Gastroesophageal sphincter (tissue), 4 donors: Measurements from ENCODE around the gene CDK9. TPM values are rescaled to one million over a fixed set of nuclear protein-coding genes. Genes with fewer than 3 reads are reported as not detected.

Experiments used
- ATAC-seq: fragments of 150-250 bp; one replicate; pipeline ENCODE4 v1.9.1; 2016; ENCODE audit warnings: mild to moderate bottlenecking, moderate library complexity
- H3K27ac ChIP-seq, 4 donors: fragments of 200-600 bp; sonication (generic) in 3 of 4; 1 replicate in 3 of 4; 2 replicates in 1 of 4; pipeline ENCODE4 v1.5.1; 2016 to 2019
- H3K27me3 ChIP-seq: fragments of 200-600 bp; sonication (generic); one replicate; pipeline ENCODE4 v1.5.1; 2019
- H3K36me3 ChIP-seq, 2 donors: fragments of 200-600 bp; sonication (generic); one replicate each; pipeline ENCODE4 v1.5.1; 2019; ENCODE audit warnings: control low read depth in 1 of 2
- H3K4me1 ChIP-seq, 3 donors: fragments of 200-600 bp; sonication (generic); 1 replicate in 2 of 3; 2 replicates in 1 of 3; pipeline ENCODE4 v1.5.1; 2016 to 2019; ENCODE audit warnings: control low read depth in 2 of 3
- H3K4me3 ChIP-seq, 2 donors: fragments of 200-600 bp; sonication (generic); one replicate each; pipeline ENCODE4 v1.5.1; 2019; ENCODE audit warnings: mild to moderate bottlenecking in 1 of 2, moderate library complexity in 1 of 2
- H3K9me3 ChIP-seq, 3 donors: fragments of 200-600 bp; sonication (generic); one replicate each; pipeline ENCODE4 v1.5.1; 2017 to 2019; ENCODE audit warnings: control low read depth in 2 of 3
- CTCF ChIP-seq, 4 experiments: fragments of 200-600 bp in 2 of 4; fragments of 450-650 bp in 2 of 4; sonication (generic) in 1 of 4; IDR thresholded peaks; one replicate each; pipeline ENCODE4 v1.5.1; 2017 to 2019; ENCODE audit warnings: antibody characterized with exemption in 4 of 4, mild to moderate bottlenecking in 2 of 4, moderate library complexity in 2 of 4
- EP300 ChIP-seq: sonication (generic); formaldehyde crosslinking; IDR thresholded peaks from one replicate; pipeline ENCODE4 v1.6.1; 2017; ENCODE audit warnings: antibody characterized with exemption, mild to moderate bottlenecking
- POLR2A ChIP-seq, 2 donors: fragments of 450-650 bp; IDR thresholded peaks; one replicate each; pipeline ENCODE4 v1.6.1; 2017; ENCODE audit warnings: antibody characterized with exemption in 2 of 2, mild to moderate bottlenecking in 2 of 2, moderate library complexity in 1 of 2
- POLR2AphosphoS5 ChIP-seq: sonication (generic); formaldehyde crosslinking; IDR thresholded peaks from one replicate; pipeline ENCODE4 v1.6.1; 2017; ENCODE audit warnings: antibody characterized with exemption
- WGBS, 2 donors: methylation state at CpG; one replicate each; pipeline ENCODE4 v1.1.5; 2018; ENCODE audit warnings: low coverage in 1 of 2; 5-methylcytosine and 5-hydroxymethylcytosine counted together
- small RNA-seq, 4 donors: library from RNA; depleted of rRNA; stranded (forward); fragments of <200 nt; gene quantifications; one replicate each; pipeline ENCODE3, GENCODE V24; 2016
- total RNA-seq, 4 donors: library from RNA; depleted of rRNA; stranded (reverse); fragments of >200 nt; gene quantifications; one replicate each; pipeline ENCODE4 v1.1.0, GENCODE V29; 2016

Gene CDK9
- total RNA-seq, 4 donors from 2014 or later, result 81.8 to 92.8 (median 86.5) TPM

DNA sequence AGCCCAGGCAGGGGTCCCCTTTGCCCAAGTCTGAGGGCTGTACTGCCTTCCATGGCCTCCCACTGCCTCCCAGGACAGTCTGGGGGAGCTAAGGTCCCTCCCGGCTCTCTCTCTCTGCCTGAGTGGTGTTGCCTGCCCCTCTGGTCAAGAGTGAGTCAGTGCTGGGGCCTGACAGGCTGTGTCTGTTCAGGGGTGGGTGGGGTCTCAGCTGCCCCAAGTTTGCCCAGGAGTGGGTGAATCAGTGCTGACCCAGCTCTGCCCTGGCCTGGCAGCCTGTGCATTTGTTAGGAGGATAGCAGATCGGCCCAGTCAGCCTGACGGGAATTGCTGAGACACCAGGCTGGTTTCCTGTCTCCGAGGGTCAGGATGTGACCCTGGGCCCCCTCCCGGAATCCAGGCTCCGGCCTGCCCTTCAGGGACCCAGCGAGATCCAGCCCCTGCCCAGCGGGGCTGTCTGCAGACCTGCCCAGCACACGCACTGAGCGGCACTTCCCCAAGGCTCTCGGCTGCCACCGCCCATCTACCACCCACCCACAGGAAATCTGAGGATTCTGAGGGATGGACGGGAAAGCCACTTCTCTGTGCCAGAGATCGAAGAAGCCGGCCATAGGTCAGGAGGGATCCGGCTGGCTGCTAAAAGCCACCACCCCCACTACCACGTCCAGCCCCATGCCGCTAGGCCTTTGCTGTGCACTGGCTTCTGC lies 52.7 kb downstream of the CDK9 start:
- WGBS, 2 donors, result 30 to 38% methylated on average over 2 to 5 of the region's 18 CpGs
- Histone ChIP-seq H3K4me3 (peak overlapping the region in 1 of 2 donors; percentile 18), H3K27me3 (no peaks in the 10 kb centered on the region), H3K36me3 (peaks cover 0 to 15% of the 10 kb centered on the region in 2 donors), H3K4me1 (peaks cover 0 to 71% (median 50%) of the 10 kb centered on the region in 3 donors), H3K9me3 (no peaks in the 10 kb centered on the region), H3K27ac (peak overlapping the region; percentile 24 to 94 (median 84))
- TF ChIP-seq CTCF (IDR thresholded peaks at IDR 0.05), result no peak
- peak; percentile 37 to 53 for TF ChIP-seq POLR2A (IDR thresholded peaks at IDR 0.05)
- TF ChIP-seq POLR2AphosphoS5, result peak; percentile 85
- no peak for TF ChIP-seq EP300
- ATAC-seq, result peak; percentile 87

Small RNA genes within 50 kb of the gene (small RNA-seq; reads per million reads assigned to genes)
- 0 reads per million in 4 donors for gene RF00019

Other genes starting within 250 kb of the CDK9 start
- 10 to 100 TPM; 25.7 to 47.0 (median 33.1) TPM for gene STXBP1, start 173.8 kb upstream of the CDK9 start, total RNA-seq
- under 1 TPM in 1 of 4 donors, not detected in 3; 0.31 TPM for gene CFAP157, start 79.0 kb upstream of the CDK9 start, total RNA-seq
- gene PTRH1, start 70.4 kb upstream of the CDK9 start, total RNA-seq, result 10 to 100 TPM in 3 of 4 donors, 1 to 10 TPM in 1; 8.7 to 19.3 (median 16.8) TPM
- not detected for gene TTC16, start 70.0 kb upstream of the CDK9 start, total RNA-seq
- 1 to 10 TPM; 5.9 to 8.9 (median 7.6) TPM for gene TOR2A, start 50.7 kb upstream of the CDK9 start, total RNA-seq
- 10 to 100 TPM in 1 of 4 donors, 1 to 10 TPM in 3; 6.1 to 12.1 (median 8.5) TPM for gene SH2D3C, start 7.4 kb upstream of the CDK9 start, total RNA-seq
- 10 to 100 TPM; 42.5 to 91.4 (median 63.2) TPM for gene FPGS, start 16.8 kb downstream of the CDK9 start, total RNA-seq
- 10 to 100 TPM; 21.3 to 76.5 (median 48.0) TPM for gene ENG, start 68.6 kb downstream of the CDK9 start, total RNA-seq
- 10 to 100 TPM; 46.7 to 73.9 (median 49.7) TPM for gene AK1, start 91.6 kb downstream of the CDK9 start, total RNA-seq
- gene ST6GALNAC6, start 113.6 kb downstream of the CDK9 start, total RNA-seq, result 100 to 1,000 TPM; 112 to 146 (median 132) TPM
- gene ST6GALNAC4, start 131.0 kb downstream of the CDK9 start, total RNA-seq, result 10 to 100 TPM; 25.2 to 49.7 (median 31.7) TPM
- 1 to 10 TPM in 2 of 4 donors, under 1 TPM in 1, not detected in 1; 0.66 to 3.4 (median 3.1) TPM for gene PIP5KL1, start 144.7 kb downstream of the CDK9 start, total RNA-seq
- 10 to 100 TPM in 2 of 4 donors, 1 to 10 TPM in 2; 8.9 to 15.0 (median 11.2) TPM for gene DPM2, start 151.8 kb downstream of the CDK9 start, total RNA-seq
- gene EEIG1, start 195.0 kb downstream of the CDK9 start, total RNA-seq, result 10 to 100 TPM in 3 of 4 donors, 1 to 10 TPM in 1; 7.0 to 22.0 (median 16.3) TPM